Gastrocnemius medialis (tissue), 4 donors: ENCODE data around the gene NUDC. TPM values are rescaled to one million over a fixed set of nuclear protein-coding genes. Genes with fewer than 3 reads are reported as not detected.
A peak's percentile ranks its signal among the peaks of the same experiment; 100 is the strongest.

Experiments used
- ATAC-seq, 2 donors: fragments of 150-250 bp; one replicate each; pipeline ENCODE4 v1.9.1; 2016
- DNase-seq, 2 donors: peaks; one replicate each; pipeline ENCODE4 v3.0.0-alpha.2; 2019
- H3K27ac ChIP-seq, 4 donors: fragments of 200-600 bp; sonication (generic); 1 replicate in 1 of 4; 2 replicates in 3 of 4; pipeline ENCODE4 v1.5.1; 2016 to 2018; ENCODE audit warnings: mild to moderate bottlenecking in 2 of 4, moderate library complexity in 1 of 4
- H3K27me3 ChIP-seq, 3 donors: fragments of 200-600 bp; sonication (generic) in 2 of 3; 1 replicate in 1 of 3; 2 replicates in 2 of 3; pipeline versions ENCODE4 v1.5.1 to v1.6.0; 2016 to 2019; ENCODE audit warnings: mild to moderate bottlenecking in 1 of 3, moderate library complexity in 1 of 3
- H3K36me3 ChIP-seq, 2 donors: fragments of 200-600 bp; sonication (generic) in 1 of 2; one replicate each; pipeline ENCODE4 v1.5.1; 2017 to 2018
- H3K4me1 ChIP-seq, 2 donors: fragments of 200-600 bp; sonication (generic) in 1 of 2; one replicate each; pipeline ENCODE4 v1.5.1; 2016 to 2017; ENCODE audit warnings: mild to moderate bottlenecking in 2 of 2
- H3K4me3 ChIP-seq, 4 donors: fragments of 200-600 bp; sonication (generic) in 3 of 4; 1 replicate in 1 of 4; 2 replicates in 3 of 4; pipeline ENCODE4 v1.5.1; 2016 to 2019; ENCODE audit warnings: mild to moderate bottlenecking in 2 of 4
- H3K9me3 ChIP-seq, 3 donors: fragments of 200-600 bp; sonication (generic) in 2 of 3; 1 replicate in 1 of 3; 2 replicates in 2 of 3; pipeline ENCODE4 v1.5.1; 2016 to 2019
- CTCF ChIP-seq, 5 experiments: fragments of 450-650 bp in 3 of 5; fragments of 200-600 bp in 2 of 5; sonication (generic) in 2 of 5; IDR thresholded peaks in 4 of 5; conservative IDR thresholded peaks in 1 of 5; 1 replicate in 4 of 5; 2 replicates in 1 of 5; pipeline ENCODE4 v1.5.1; 2016 to 2019; ENCODE audit warnings: antibody characterized with exemption in 5 of 5, mild to moderate bottlenecking in 3 of 5, moderate library complexity in 3 of 5
- POLR2A ChIP-seq, 2 donors: fragments of 450-650 bp; IDR thresholded peaks; one replicate each; pipeline ENCODE4 v1.6.1; 2017; ENCODE audit warnings: antibody characterized with exemption in 2 of 2, mild to moderate bottlenecking in 2 of 2, moderate library complexity in 2 of 2
- in situ Hi-C, 4 donors: fragments of 200-750 bp; cut with MboI; loops; one replicate each; pipeline versions ENCODE4 v1.15.0 to v1.8.0; 2017; ENCODE audit warnings: low sequenced_read_pairs in 4 of 4
- intact Hi-C: fragments of 100-400 bp; cut with DNase I; formaldehyde crosslinking; loops from one replicate; pipeline ENCODE4 v1.15.1; 2023; ENCODE audit warnings: low total_unique reads
- total RNA-seq, 4 donors: library from RNA; depleted of rRNA; stranded (reverse); fragments of >200 nt; gene quantifications; one replicate each; pipeline versions ENCODE4 v1.1.0 to v1.2.3, GENCODE V29; 2016

The NUDC gene
- total RNA-seq, 4 donors from 2014 or later, result 39.9 to 83.5 (median 70.6) TPM

GRCh38 chr1:26915204-26915842, 6.2 kb upstream of the NUDC start:
- no peaks in the 10 kb centered on the region for H3K27me3 ChIP-seq
- ATAC-seq, result peak in 1 of 2 donors; percentile 49
- TF ChIP-seq POLR2A (IDR thresholded peaks at IDR 0.05) (no peak), CTCF (IDR thresholded peaks at IDR 0.05 in 4 of 5, conservative IDR thresholded peaks at IDR 0.05 in 1 of 5) (no peak)
- H3K4me3 ChIP-seq, result no peak overlapping the region
- DNase-seq, result peak in 1 of 2 donors; percentile 53
- H3K36me3 ChIP-seq, result no peaks in the 10 kb centered on the region
- in situ Hi-C loops, result no loop called here
- peak overlapping the region in 2 of 4 donors; percentile 73 for H3K27ac ChIP-seq
- H3K9me3 ChIP-seq, result no peaks in the 10 kb centered on the region
- intact Hi-C loops, result no loop called here
- peaks cover 8 to 9% of the 10 kb centered on the region in 2 donors for H3K4me1 ChIP-seq

- H3K4me1 ChIP-seq, result peaks cover 16 to 20% of the 10 kb centered on the region in 2 donors
- peak overlapping the region; percentile 85 to 97 (median 88) for H3K4me3 ChIP-seq
- in situ Hi-C loops (no loop called here), intact Hi-C loops (loop anchor here (2.0 kb wide), 1 partner anchor 30 kb away; the partner anchor contains the start of gene GPN2)
- TF ChIP-seq CTCF (IDR thresholded peaks at IDR 0.05 in 4 of 5, conservative IDR thresholded peaks at IDR 0.05 in 1 of 5) (no peak), POLR2A (IDR thresholded peaks at IDR 0.05) (no peak)
- peaks cover 0 to 20% of the 10 kb centered on the region in 2 donors for H3K36me3 ChIP-seq
- DNase-seq, result no peak
- ATAC-seq, result peak; percentile 63
- H3K9me3 ChIP-seq, result no peaks in the 10 kb centered on the region
- H3K27ac ChIP-seq, result peak overlapping the region; percentile 86 to 94 (median 90)
- no peaks in the 10 kb centered on the region for H3K27me3 ChIP-seq
These were observed 410 bp upstream of the NUDC start for GRCh38 chr1:26921126-26921539.

- no peaks in the 10 kb centered on the region for H3K27me3 ChIP-seq
- intact Hi-C loops (no loop called here), in situ Hi-C loops (no loop called here)
- peaks cover 16 to 20% of the 10 kb centered on the region in 2 donors for H3K4me1 ChIP-seq
- ATAC-seq, result no peak
- DNase-seq, result no peak
- H3K27ac ChIP-seq, result peak overlapping the region; percentile 86 to 94 (median 90)
- H3K36me3 ChIP-seq, result peaks cover 0 to 28% of the 10 kb centered on the region in 2 donors
- TF ChIP-seq POLR2A (IDR thresholded peaks at IDR 0.05), result no peak
- TF ChIP-seq CTCF (IDR thresholded peaks at IDR 0.05 in 4 of 5, conservative IDR thresholded peaks at IDR 0.05 in 1 of 5), result no peak
- no peaks in the 10 kb centered on the region for H3K9me3 ChIP-seq
- peak overlapping the region; percentile 85 to 97 (median 88) for H3K4me3 ChIP-seq
These were observed 837 bp downstream of the NUDC start for GRCh38 chr1:26922431-26922729.

- Histone ChIP-seq H3K27ac (no peak overlapping the region), H3K36me3 (peaks cover 0 to 28% of the 10 kb centered on the region in 2 donors), H3K27me3 (no peaks in the 10 kb centered on the region), H3K9me3 (no peaks in the 10 kb centered on the region), H3K4me1 (peaks cover 16 to 20% of the 10 kb centered on the region in 2 donors), H3K4me3 (peak overlapping the region in 3 of 4 donors; percentile 85 to 97 (median 85))
- intact Hi-C loops (no loop called here), in situ Hi-C loops (no loop called here)
- no peak for ATAC-seq
- DNase-seq, result no peak
- TF ChIP-seq CTCF (IDR thresholded peaks at IDR 0.05 in 4 of 5, conservative IDR thresholded peaks at IDR 0.05 in 1 of 5) (no peak), POLR2A (IDR thresholded peaks at IDR 0.05) (no peak)
These were observed 1.4 kb downstream of the NUDC start for GRCh38 chr1:26922901-26923300.
